Measurements from ENCODE around the gene NKG7. TPM values are rescaled to one million over a fixed set of nuclear protein-coding genes. Genes with fewer than 3 reads are reported as not detected.
A peak's percentile ranks its signal among the peaks of the same experiment; 100 is the strongest.

The NKG7 gene
- total and polyA plus RNA-seq, 5 donors from 2014 or later = 1.8 to 12.2 (median 3.1) TPM

- no peaks in the 10 kb centered on the region for H3K9me3 ChIP-seq (ENCODE audit: control insufficient read depth in 2 of 2, low read length in 2 of 2)
- no peak overlapping the region for H3K4me3 ChIP-seq (ENCODE audit: low read depth, low read length)
- H3K27ac ChIP-seq (ENCODE audit: insufficient read depth, low read length, poor library complexity, severe bottlenecking) = no peak overlapping the region
- Mint-ChIP-seq H3K27ac (no peak overlapping the region), H3K27me3 (peaks cover 15% of the 10 kb centered on the region), H3K4me1 (peaks cover 0 to 18% (median 11%) of the 10 kb centered on the region in 4 donors), H3K9me3 (no peaks in the 10 kb centered on the region), H3K36me3 (no peaks in the 10 kb centered on the region), H3K4me3 (peak overlapping the region; percentile 84 to 94 (median 88))
- no peak for ATAC-seq (ENCODE audit: low read depth in 2 of 2)
- no peak for DNase-seq
- H3K36me3 ChIP-seq (ENCODE audit: control insufficient read depth, insufficient read depth, low read length) = no peaks in the 10 kb centered on the region
- H3K27me3 ChIP-seq (ENCODE audit: control insufficient read depth, insufficient read depth, low read length) = no peaks in the 10 kb centered on the region
- H3K4me1 ChIP-seq (ENCODE audit: control insufficient read depth, insufficient read depth, low read length, poor library complexity, severe bottlenecking) = peaks cover 17% of the 10 kb centered on the region
These were observed 34.4 kb downstream of the NKG7 start for GRCh38 chr19:51337861-51338562.

- H3K9me3 Mint-ChIP-seq = no peaks in the 10 kb centered on the region
- Histone ChIP-seq H3K4me1 (ENCODE audit: control insufficient read depth, insufficient read depth, low read length, poor library complexity, severe bottlenecking) (peaks cover 17% of the 10 kb centered on the region), H3K9me3 (ENCODE audit: control insufficient read depth in 2 of 2, low read length in 2 of 2) (no peaks in the 10 kb centered on the region), H3K27me3 (ENCODE audit: control insufficient read depth, insufficient read depth, low read length) (no peaks in the 10 kb centered on the region), H3K4me3 (ENCODE audit: low read depth, low read length) (no peak overlapping the region), H3K36me3 (ENCODE audit: control insufficient read depth, insufficient read depth, low read length) (no peaks in the 10 kb centered on the region), H3K27ac (ENCODE audit: insufficient read depth, low read length, poor library complexity, severe bottlenecking) (no peak overlapping the region)
- ATAC-seq (ENCODE audit: low read depth in 2 of 2) = no peak
- no peak overlapping the region for H3K27ac Mint-ChIP-seq
- H3K4me1 Mint-ChIP-seq = peaks cover 0 to 18% (median 11%) of the 10 kb centered on the region in 4 donors
- no peaks in the 10 kb centered on the region for H3K36me3 Mint-ChIP-seq
- H3K4me3 Mint-ChIP-seq = no peak overlapping the region
- DNase-seq = no peak
- peaks cover 15% of the 10 kb centered on the region for H3K27me3 Mint-ChIP-seq
These were observed 35.2 kb downstream of the NKG7 start for GRCh38 chr19:51337141-51337860.

GRCh38 chr19:51333836-51334460 lies 38.5 kb downstream of the NKG7 start:
- H3K27me3 ChIP-seq (ENCODE audit: control insufficient read depth, insufficient read depth, low read length) = no peaks in the 10 kb centered on the region
- H3K27ac Mint-ChIP-seq = no peak overlapping the region
- H3K4me1 ChIP-seq (ENCODE audit: control insufficient read depth, insufficient read depth, low read length, poor library complexity, severe bottlenecking) = peaks cover 8% of the 10 kb centered on the region
- ATAC-seq (ENCODE audit: low read depth in 2 of 2) (no peak), DNase-seq (no peak)
- peaks cover 0 to 6% (median 2%) of the 10 kb centered on the region in 4 donors for H3K4me1 Mint-ChIP-seq
- H3K36me3 Mint-ChIP-seq = peaks cover 12% of the 10 kb centered on the region
- H3K4me3 ChIP-seq (ENCODE audit: low read depth, low read length) = no peak overlapping the region
- peaks cover 37% of the 10 kb centered on the region for H3K27me3 Mint-ChIP-seq
- peaks cover 0 to 3% (median 0%) of the 10 kb centered on the region in 7 donors for H3K9me3 Mint-ChIP-seq
- H3K4me3 Mint-ChIP-seq = no peak overlapping the region
- no peaks in the 10 kb centered on the region for H3K36me3 ChIP-seq (ENCODE audit: control insufficient read depth, insufficient read depth, low read length)
- no peak overlapping the region for H3K27ac ChIP-seq (ENCODE audit: insufficient read depth, low read length, poor library complexity, severe bottlenecking)
- H3K9me3 ChIP-seq (ENCODE audit: control insufficient read depth in 2 of 2, low read length in 2 of 2) = no peaks in the 10 kb centered on the region

GRCh38 chr19:51331716-51332115 lies 40.7 kb downstream of the NKG7 start:
- Mint-ChIP-seq H3K27me3 (peaks cover 50% of the 10 kb centered on the region), H3K27ac (peak overlapping the region in 1 of 3 donors; percentile 1), H3K4me1 (peaks cover 0 to 9% (median 3%) of the 10 kb centered on the region in 4 donors), H3K9me3 (peaks cover 0 to 6% (median 0%) of the 10 kb centered on the region in 7 donors), H3K36me3 (peaks cover 12% of the 10 kb centered on the region), H3K4me3 (no peak overlapping the region)
- Histone ChIP-seq H3K27me3 (ENCODE audit: control insufficient read depth, insufficient read depth, low read length) (peaks cover 2% of the 10 kb centered on the region), H3K4me3 (ENCODE audit: low read depth, low read length) (no peak overlapping the region), H3K4me1 (ENCODE audit: control insufficient read depth, insufficient read depth, low read length, poor library complexity, severe bottlenecking) (peaks cover 14% of the 10 kb centered on the region), H3K9me3 (ENCODE audit: control insufficient read depth in 2 of 2, low read length in 2 of 2) (no peaks in the 10 kb centered on the region), H3K36me3 (ENCODE audit: control insufficient read depth, insufficient read depth, low read length) (no peaks in the 10 kb centered on the region), H3K27ac (ENCODE audit: insufficient read depth, low read length, poor library complexity, severe bottlenecking) (no peak overlapping the region)
- ATAC-seq (ENCODE audit: low read depth in 2 of 2) = no peak
- DNase-seq = no peak

GRCh38 chr19:51331193-51331592 lies 41.3 kb downstream of the NKG7 start:
- ATAC-seq (ENCODE audit: low read depth in 2 of 2) = no peak
- peaks cover 52% of the 10 kb centered on the region for H3K27me3 Mint-ChIP-seq
- H3K4me3 Mint-ChIP-seq = no peak overlapping the region

GRCh38 chr19:51330366-51330765 lies 42.1 kb downstream of the NKG7 start:
- no peak overlapping the region for H3K27ac Mint-ChIP-seq
- no peak for DNase-seq
- Histone ChIP-seq H3K4me3 (ENCODE audit: low read depth, low read length) (no peak overlapping the region), H3K9me3 (ENCODE audit: control insufficient read depth in 2 of 2, low read length in 2 of 2) (no peaks in the 10 kb centered on the region), H3K4me1 (ENCODE audit: control insufficient read depth, insufficient read depth, low read length, poor library complexity, severe bottlenecking) (peaks cover 14% of the 10 kb centered on the region), H3K36me3 (ENCODE audit: control insufficient read depth, insufficient read depth, low read length) (no peaks in the 10 kb centered on the region), H3K27me3 (ENCODE audit: control insufficient read depth, insufficient read depth, low read length) (peaks cover 7% of the 10 kb centered on the region), H3K27ac (ENCODE audit: insufficient read depth, low read length, poor library complexity, severe bottlenecking) (no peak overlapping the region)
- H3K36me3 Mint-ChIP-seq = peaks cover 12% of the 10 kb centered on the region
- ATAC-seq (ENCODE audit: low read depth in 2 of 2) = no peak
- H3K4me3 Mint-ChIP-seq = no peak overlapping the region
- peaks cover 0 to 6% (median 0%) of the 10 kb centered on the region in 7 donors for H3K9me3 Mint-ChIP-seq
- H3K27me3 Mint-ChIP-seq = peaks cover 57% of the 10 kb centered on the region
- H3K4me1 Mint-ChIP-seq = peaks cover 0 to 15% (median 3%) of the 10 kb centered on the region in 4 donors

More at GRCh38 chr19:51331193-51331592, 41.3 kb downstream of the NKG7 start:
- Histone ChIP-seq H3K4me3 (ENCODE audit: low read depth, low read length) (no peak overlapping the region), H3K27ac (ENCODE audit: insufficient read depth, low read length, poor library complexity, severe bottlenecking) (no peak overlapping the region), H3K36me3 (ENCODE audit: control insufficient read depth, insufficient read depth, low read length) (no peaks in the 10 kb centered on the region), H3K9me3 (ENCODE audit: control insufficient read depth in 2 of 2, low read length in 2 of 2) (no peaks in the 10 kb centered on the region), H3K4me1 (ENCODE audit: control insufficient read depth, insufficient read depth, low read length, poor library complexity, severe bottlenecking) (peaks cover 14% of the 10 kb centered on the region), H3K27me3 (ENCODE audit: control insufficient read depth, insufficient read depth, low read length) (peaks cover 3% of the 10 kb centered on the region)
- H3K4me1 Mint-ChIP-seq = peaks cover 0 to 11% (median 3%) of the 10 kb centered on the region in 4 donors
- peaks cover 0 to 6% (median 0%) of the 10 kb centered on the region in 7 donors for H3K9me3 Mint-ChIP-seq
- no peak for DNase-seq
- no peak overlapping the region for H3K27ac Mint-ChIP-seq
- peaks cover 12% of the 10 kb centered on the region for H3K36me3 Mint-ChIP-seq

GRCh38 chr19:51329411-51329810 lies 43.0 kb downstream of the NKG7 start:
- no peak overlapping the region for H3K27ac ChIP-seq (ENCODE audit: insufficient read depth, low read length, poor library complexity, severe bottlenecking)
- H3K27ac Mint-ChIP-seq = no peak overlapping the region
- H3K4me1 Mint-ChIP-seq = peaks cover 0 to 15% (median 3%) of the 10 kb centered on the region in 4 donors
- H3K4me1 ChIP-seq (ENCODE audit: control insufficient read depth, insufficient read depth, low read length, poor library complexity, severe bottlenecking) = peaks cover 14% of the 10 kb centered on the region
- H3K27me3 ChIP-seq (ENCODE audit: control insufficient read depth, insufficient read depth, low read length) = peaks cover 7% of the 10 kb centered on the region
- peaks cover 0 to 6% (median 0%) of the 10 kb centered on the region in 7 donors for H3K9me3 Mint-ChIP-seq
- H3K4me3 ChIP-seq (ENCODE audit: low read depth, low read length) = no peak overlapping the region
- no peak for DNase-seq
- H3K4me3 Mint-ChIP-seq = peak overlapping the region in 1 of 4 donors; percentile 41
- H3K36me3 Mint-ChIP-seq = peaks cover 12% of the 10 kb centered on the region
- H3K27me3 Mint-ChIP-seq = peaks cover 58% of the 10 kb centered on the region
- H3K9me3 ChIP-seq (ENCODE audit: control insufficient read depth in 2 of 2, low read length in 2 of 2) = no peaks in the 10 kb centered on the region
- no peak for ATAC-seq (ENCODE audit: low read depth in 2 of 2)
- no peaks in the 10 kb centered on the region for H3K36me3 ChIP-seq (ENCODE audit: control insufficient read depth, insufficient read depth, low read length)
